Esophagus muscularis mucosa (tissue), 3 donors: Measurements from ENCODE around the gene KCNJ15.

Experiments used
- POLR2A ChIP-seq: fragments of 450-650 bp; IDR thresholded peaks from one replicate; pipeline ENCODE4 v1.6.1; 2017; ENCODE audit warnings: antibody characterized with exemption, moderate library complexity, mild to moderate bottlenecking, low read depth
- POLR2AphosphoS5 ChIP-seq, 2 donors: sonication (generic); formaldehyde crosslinking; IDR thresholded peaks; one replicate each; pipeline ENCODE4 v1.6.1; 2017; ENCODE audit warnings: antibody characterized with exemption in 2 of 2
- TF ChIP-seq, protein P1 (sequence below), 3 experiments: fragments of 200-600 bp in 2 of 3; fragments of 450-650 bp in 1 of 3; sonication (generic) in 2 of 3; IDR thresholded peaks; one replicate each; pipeline ENCODE4 v1.5.1; 2017 to 2019; ENCODE audit warnings: antibody characterized with exemption in 3 of 3, mild to moderate bottlenecking in 2 of 3, moderate library complexity in 1 of 3

DNA sequence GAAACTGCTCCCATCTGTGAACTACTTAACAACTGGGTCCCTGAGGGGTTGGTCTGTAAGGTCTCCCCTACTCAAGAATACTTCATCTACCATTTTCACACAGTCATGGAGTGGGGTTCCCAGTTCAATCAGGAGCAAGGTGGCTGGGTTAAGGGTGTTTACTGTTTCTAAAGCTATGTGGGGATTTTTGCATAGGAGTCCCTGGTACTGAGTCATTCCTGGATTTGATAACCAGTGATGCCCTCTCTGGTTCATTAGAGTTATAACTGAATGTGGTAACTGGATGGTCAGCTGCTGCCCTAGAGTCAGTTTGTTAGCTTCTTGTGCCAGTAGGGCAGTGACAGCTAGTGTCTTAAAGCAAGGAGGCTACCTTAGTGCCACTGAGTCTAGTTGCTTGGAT is 29.4 kb upstream of the KCNJ15 start:
- TF ChIP-seq, protein P1, sequence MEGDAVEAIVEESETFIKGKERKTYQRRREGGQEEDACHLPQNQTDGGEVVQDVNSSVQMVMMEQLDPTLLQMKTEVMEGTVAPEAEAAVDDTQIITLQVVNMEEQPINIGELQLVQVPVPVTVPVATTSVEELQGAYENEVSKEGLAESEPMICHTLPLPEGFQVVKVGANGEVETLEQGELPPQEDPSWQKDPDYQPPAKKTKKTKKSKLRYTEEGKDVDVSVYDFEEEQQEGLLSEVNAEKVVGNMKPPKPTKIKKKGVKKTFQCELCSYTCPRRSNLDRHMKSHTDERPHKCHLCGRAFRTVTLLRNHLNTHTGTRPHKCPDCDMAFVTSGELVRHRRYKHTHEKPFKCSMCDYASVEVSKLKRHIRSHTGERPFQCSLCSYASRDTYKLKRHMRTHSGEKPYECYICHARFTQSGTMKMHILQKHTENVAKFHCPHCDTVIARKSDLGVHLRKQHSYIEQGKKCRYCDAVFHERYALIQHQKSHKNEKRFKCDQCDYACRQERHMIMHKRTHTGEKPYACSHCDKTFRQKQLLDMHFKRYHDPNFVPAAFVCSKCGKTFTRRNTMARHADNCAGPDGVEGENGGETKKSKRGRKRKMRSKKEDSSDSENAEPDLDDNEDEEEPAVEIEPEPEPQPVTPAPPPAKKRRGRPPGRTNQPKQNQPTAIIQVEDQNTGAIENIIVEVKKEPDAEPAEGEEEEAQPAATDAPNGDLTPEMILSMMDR (IDR thresholded peaks at IDR 0.05) = no peak
- TF ChIP-seq POLR2AphosphoS5 (IDR thresholded peaks at IDR 0.05) = no peak
- TF ChIP-seq POLR2A = no peak
